Osteocyte (in vitro differentiated cells): Measurements from ENCODE around the gene APRT. TPM values are rescaled to one million over a fixed set of nuclear protein-coding genes. Genes with fewer than 3 reads are reported as not detected.

Experiments used
- DNase-seq: peaks from one replicate; pipeline ENCODE4 v3.0.0; 2021; ENCODE audit warnings: mixed read lengths; ENCODE audit not compliant: unreplicated experiment; ENCODE audit errors: extremely low spot score
- H3K27ac Mint-ChIP-seq: one replicate; pipeline ENCODE4 v1.8.0; 2021; ENCODE audit warnings: mild to moderate bottlenecking, mixed read lengths; ENCODE audit not compliant: unreplicated experiment
- H3K27me3 Mint-ChIP-seq: one replicate; pipeline ENCODE4 v1.8.0; 2021; ENCODE audit warnings: mixed read lengths; ENCODE audit not compliant: unreplicated experiment
- H3K36me3 Mint-ChIP-seq: one replicate; pipeline ENCODE4 v1.8.0; 2021; ENCODE audit warnings: mixed read lengths; ENCODE audit not compliant: unreplicated experiment
- H3K4me1 Mint-ChIP-seq: one replicate; pipeline ENCODE4 v1.8.0; 2021; ENCODE audit warnings: mixed read lengths; ENCODE audit not compliant: unreplicated experiment
- H3K4me3 Mint-ChIP-seq: one replicate; pipeline ENCODE4 v1.8.0; 2021; ENCODE audit warnings: mild to moderate bottlenecking, moderate library complexity, mixed read lengths; ENCODE audit not compliant: unreplicated experiment
- H3K9me3 Mint-ChIP-seq: one replicate; pipeline ENCODE4 v1.8.0; 2021; ENCODE audit warnings: mixed read lengths; ENCODE audit not compliant: unreplicated experiment
- total RNA-seq: library from RNA; stranded (reverse); gene quantifications from 2 replicates; pipeline ENCODE4 v1.2.1, GENCODE V29; 2021
- TF ChIP-seq, protein P1 (sequence below): fragments of 200-600 bp; sonication (generic); IDR thresholded peaks from 2 replicates; pipeline ENCODE4 v1.5.0; 2021; ENCODE audit warnings: antibody characterized with exemption, mild to moderate bottlenecking, moderate library complexity

APRT gene
- total RNA-seq, 1 donor from 2014 or later = 77.1 TPM

DNA sequence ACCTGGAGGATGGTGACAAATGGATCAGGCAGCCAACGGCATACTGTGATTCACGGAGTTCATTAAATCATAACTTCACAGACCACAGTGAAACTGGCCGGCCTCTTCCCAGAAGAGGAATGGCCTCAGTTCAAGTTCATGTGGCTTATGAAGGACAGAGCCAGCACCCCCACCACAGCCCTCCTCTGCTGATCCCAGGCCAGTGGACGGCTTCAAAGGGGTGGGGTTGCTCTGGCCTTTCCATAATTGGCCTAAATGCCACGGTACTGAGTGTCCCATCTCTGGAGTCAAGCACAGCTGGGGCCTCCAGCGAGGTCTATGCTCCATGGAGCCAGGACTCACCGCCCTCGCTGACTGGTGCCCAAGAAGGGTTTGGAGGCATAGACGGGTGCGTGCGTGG is 23.7 kb upstream of the APRT start:
- no peak overlapping the region for H3K27ac Mint-ChIP-seq
- peaks cover 6% of the 10 kb centered on the region for H3K36me3 Mint-ChIP-seq
- no peak for DNase-seq
- H3K9me3 Mint-ChIP-seq = no peaks in the 10 kb centered on the region
- TF ChIP-seq, protein P1, sequence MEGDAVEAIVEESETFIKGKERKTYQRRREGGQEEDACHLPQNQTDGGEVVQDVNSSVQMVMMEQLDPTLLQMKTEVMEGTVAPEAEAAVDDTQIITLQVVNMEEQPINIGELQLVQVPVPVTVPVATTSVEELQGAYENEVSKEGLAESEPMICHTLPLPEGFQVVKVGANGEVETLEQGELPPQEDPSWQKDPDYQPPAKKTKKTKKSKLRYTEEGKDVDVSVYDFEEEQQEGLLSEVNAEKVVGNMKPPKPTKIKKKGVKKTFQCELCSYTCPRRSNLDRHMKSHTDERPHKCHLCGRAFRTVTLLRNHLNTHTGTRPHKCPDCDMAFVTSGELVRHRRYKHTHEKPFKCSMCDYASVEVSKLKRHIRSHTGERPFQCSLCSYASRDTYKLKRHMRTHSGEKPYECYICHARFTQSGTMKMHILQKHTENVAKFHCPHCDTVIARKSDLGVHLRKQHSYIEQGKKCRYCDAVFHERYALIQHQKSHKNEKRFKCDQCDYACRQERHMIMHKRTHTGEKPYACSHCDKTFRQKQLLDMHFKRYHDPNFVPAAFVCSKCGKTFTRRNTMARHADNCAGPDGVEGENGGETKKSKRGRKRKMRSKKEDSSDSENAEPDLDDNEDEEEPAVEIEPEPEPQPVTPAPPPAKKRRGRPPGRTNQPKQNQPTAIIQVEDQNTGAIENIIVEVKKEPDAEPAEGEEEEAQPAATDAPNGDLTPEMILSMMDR = no peak
- H3K27me3 Mint-ChIP-seq = no peaks in the 10 kb centered on the region
- H3K4me3 Mint-ChIP-seq = no peak overlapping the region
- H3K4me1 Mint-ChIP-seq = no peaks in the 10 kb centered on the region

DNA sequence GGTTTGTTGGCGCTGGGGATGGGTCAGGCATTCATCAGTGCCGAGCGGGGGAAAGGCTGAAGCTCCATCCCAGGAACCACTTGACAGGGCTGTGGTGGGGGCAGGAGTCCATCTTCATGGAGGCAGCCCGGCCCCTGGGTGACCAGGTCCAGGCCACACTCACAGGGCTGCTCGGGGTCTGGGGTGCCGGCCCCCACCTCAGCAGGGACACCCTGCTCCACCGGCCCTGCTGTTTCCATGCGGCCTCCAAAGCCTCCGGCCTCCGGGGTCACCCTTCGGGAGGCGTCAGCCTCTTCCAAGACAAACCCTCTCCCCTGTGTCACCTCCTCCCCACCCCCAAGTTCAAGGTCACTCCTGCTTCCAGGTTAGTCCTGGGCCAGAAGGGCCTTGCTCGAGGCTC is 22.9 kb upstream of the APRT start:
- Mint-ChIP-seq H3K4me3 (no peak overlapping the region), H3K27ac (no peak overlapping the region), H3K36me3 (peaks cover 2% of the 10 kb centered on the region), H3K4me1 (no peaks in the 10 kb centered on the region), H3K9me3 (no peaks in the 10 kb centered on the region), H3K27me3 (no peaks in the 10 kb centered on the region)
- TF ChIP-seq, protein P1 = no peak
- no peak for DNase-seq

DNA sequence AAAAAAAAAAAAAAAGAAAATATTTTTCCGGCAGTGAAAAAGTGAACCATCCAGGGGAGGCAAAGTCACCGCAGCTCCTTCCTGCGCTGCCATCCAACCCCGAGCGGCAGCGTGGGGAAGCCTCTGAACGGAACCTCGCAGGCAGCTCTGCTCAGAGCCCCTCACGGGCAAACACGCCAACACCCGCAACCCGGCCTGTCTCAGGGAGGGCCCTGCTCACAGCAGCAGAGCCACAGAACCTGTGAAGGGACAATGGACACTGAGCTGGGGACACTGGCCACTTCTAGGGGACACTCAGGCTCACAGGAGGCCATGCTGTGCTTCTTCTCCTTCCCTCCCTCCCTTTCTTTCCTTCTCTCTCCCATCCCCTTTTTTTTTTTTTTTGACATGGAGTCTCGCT is 21.4 kb upstream of the APRT start:
- TF ChIP-seq, protein P1 = no peak
- no peak overlapping the region for H3K4me3 Mint-ChIP-seq
- H3K4me1 Mint-ChIP-seq = no peaks in the 10 kb centered on the region
- H3K9me3 Mint-ChIP-seq = no peaks in the 10 kb centered on the region
- no peak overlapping the region for H3K27ac Mint-ChIP-seq
- no peak for DNase-seq
- no peaks in the 10 kb centered on the region for H3K27me3 Mint-ChIP-seq
- peaks cover 2% of the 10 kb centered on the region for H3K36me3 Mint-ChIP-seq

DNA sequence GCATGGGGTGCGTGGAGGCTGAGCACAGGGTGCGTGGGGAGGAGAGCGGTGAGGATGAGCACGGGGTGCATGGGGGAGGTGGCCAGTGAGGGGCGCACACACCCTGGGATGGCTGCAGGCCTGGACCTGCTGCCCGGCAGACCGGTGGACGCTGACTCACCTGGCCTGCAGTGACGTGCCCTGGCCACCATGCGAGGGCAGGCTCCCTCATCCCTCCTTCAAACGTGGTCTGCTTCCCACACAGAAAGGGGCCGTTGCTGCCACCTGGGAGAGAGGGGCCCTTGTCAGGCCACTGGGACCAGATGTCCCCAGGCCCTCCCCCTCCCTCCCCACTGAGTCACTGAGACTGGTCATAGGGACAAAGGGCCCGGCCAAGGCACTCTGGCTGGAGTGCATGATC is 20.1 kb upstream of the APRT start:
- H3K4me1 Mint-ChIP-seq = no peaks in the 10 kb centered on the region
- H3K4me3 Mint-ChIP-seq = no peak overlapping the region
- no peaks in the 10 kb centered on the region for H3K9me3 Mint-ChIP-seq
- peaks cover 2% of the 10 kb centered on the region for H3K36me3 Mint-ChIP-seq
- TF ChIP-seq, protein P1 = no peak
- H3K27me3 Mint-ChIP-seq = no peaks in the 10 kb centered on the region
- no peak for DNase-seq
- H3K27ac Mint-ChIP-seq = no peak overlapping the region

DNA sequence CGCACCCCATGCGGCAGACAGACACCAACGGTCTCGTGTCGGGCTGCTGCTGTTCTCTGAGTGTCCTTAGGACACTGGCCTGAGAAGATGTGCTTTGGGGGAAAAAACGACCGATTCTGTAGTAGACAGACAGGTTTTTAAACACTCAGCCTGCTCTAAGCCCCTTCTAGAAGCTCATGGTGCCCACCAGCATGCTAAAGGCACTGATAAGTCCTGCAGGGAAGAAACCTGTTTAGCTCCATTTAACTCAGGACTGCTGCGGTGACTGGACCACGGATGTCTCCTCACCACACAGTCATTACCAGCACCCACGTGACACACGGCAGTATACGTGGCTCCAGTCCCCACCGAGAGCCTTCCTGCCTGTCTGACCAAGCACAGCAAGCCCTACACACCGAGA is 19.1 kb upstream of the APRT start:
- no peaks in the 10 kb centered on the region for H3K27me3 Mint-ChIP-seq
- H3K4me3 Mint-ChIP-seq = no peak overlapping the region
- DNase-seq = no peak
- H3K27ac Mint-ChIP-seq = no peak overlapping the region
- H3K4me1 Mint-ChIP-seq = no peaks in the 10 kb centered on the region
- H3K36me3 Mint-ChIP-seq = peaks cover 2% of the 10 kb centered on the region
- H3K9me3 Mint-ChIP-seq = no peaks in the 10 kb centered on the region
- TF ChIP-seq, protein P1 = no peak
